Measurements from ENCODE around the gene EPHA2.

- no peak for TF ChIP-seq PBX3 (IDR thresholded peaks at IDR 0.05)
- TF ChIP-seq TP53 (CRISPR knock-in tag; IDR thresholded peaks at IDR 0.05) = no peak
- TF ChIP-seq, protein P1, sequence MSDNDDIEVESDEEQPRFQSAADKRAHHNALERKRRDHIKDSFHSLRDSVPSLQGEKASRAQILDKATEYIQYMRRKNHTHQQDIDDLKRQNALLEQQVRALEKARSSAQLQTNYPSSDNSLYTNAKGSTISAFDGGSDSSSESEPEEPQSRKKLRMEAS (IDR thresholded peaks at IDR 0.05) = no peak
- no peak for TF ChIP-seq CTCF (IDR thresholded peaks at IDR 0.05)
- TF ChIP-seq ZC3H11A (IDR thresholded peaks at IDR 0.05) = no peak
- TF ChIP-seq REST (IDR thresholded peaks at IDR 0.05) = no peak
- TF ChIP-seq POLR2A (IDR thresholded peaks at IDR 0.05; ENCODE audit: low read length) = no peak
- no peak for TF ChIP-seq EP300 (IDR thresholded peaks at IDR 0.05)
Measured at GRCh38 chr1:16180291-16180824, 24.5 kb upstream of the EPHA2 start.

Measured in A549 (cell line).